PC-3 (cell line): ENCODE results near the gene NKTR. TPM values are rescaled to one million over a fixed set of nuclear protein-coding genes. Genes with fewer than 3 reads are reported as not detected.
"Not testable (repeated sequence)": the region's sequence is repeated elsewhere in the genome, so short reads cannot be mapped to it uniquely, and the experiment has no call there.

Experiments
- ATAC-seq: fragments of 200-7000 bp; cut with Tn5 transposase; 2 replicates; pipeline ENCODE4 v1.9.1; 2020; ENCODE audit warnings: mild to moderate bottlenecking, moderate library complexity
- BruUV-seq: library from RNA; stranded (reverse); fragments of 400-500 nt; replicated peaks from 2 replicates; lab custom pipeline; 2021; lab: Mats Ljungman, UMichigan
- CTCF ChIA-PET: fragments of 300-600 bp; sonication (Branson Sonifier 250); formaldehyde crosslinking; loops from one replicate; lab custom pipeline; 2022; ENCODE audit warnings: antibody characterized with exemption; lab: Charles Lee
- POLR2A ChIA-PET: fragments of 300-600 bp; sonication (Branson Sonifier 250); formaldehyde crosslinking; loops from one replicate; lab custom pipeline; 2022; ENCODE audit warnings: antibody characterized with exemption; ENCODE audit not compliant: unreplicated experiment; lab: Charles Lee
- DNase-seq: peaks from one replicate; pipeline ENCODE4 v3.0.0-alpha.2; 2015
- H2AFZ ChIP-seq: fragments of 300-600 bp; sonication (generic); 2 replicates; pipeline ENCODE4 v1.6.0; 2016; ENCODE audit warnings: antibody characterized with exemption, low read length
- H3F3A ChIP-seq: fragments of 300-600 bp; sonication (generic); one replicate; pipeline ENCODE4 v1.6.0; 2017; ENCODE audit warnings: antibody characterized with exemption, low read length, control low read depth, mild to moderate bottlenecking; ENCODE audit not compliant: unreplicated experiment
- H3K27ac ChIP-seq: fragments of 300-600 bp; sonication (generic); 2 replicates; pipeline ENCODE4 v1.5.1; 2016; ENCODE audit warnings: mild to moderate bottlenecking, low read length
- H3K27me3 ChIP-seq: fragments of 300-600 bp; sonication (generic); 2 replicates; pipeline ENCODE4 v1.6.1; 2016; ENCODE audit warnings: low read length, mixed read lengths
- H3K36me3 ChIP-seq: fragments of 300-600 bp; sonication (generic); 2 replicates; pipeline ENCODE4 v1.6.1; 2016; ENCODE audit warnings: low read depth, mixed run types, low read length, mixed read lengths
- H3K4me1 ChIP-seq: fragments of 300-600 bp; sonication (generic); 2 replicates; pipeline ENCODE4 v1.5.1; 2016; ENCODE audit warnings: low read length; ENCODE audit not compliant: insufficient read depth
- H3K4me2 ChIP-seq: fragments of 300-600 bp; sonication (generic); 2 replicates; pipeline ENCODE4 v1.6.0; 2016; ENCODE audit warnings: low read length
- H3K4me3 ChIP-seq: fragments of 300-600 bp; sonication (generic); 2 replicates; pipeline ENCODE4 v1.5.1; 2016; ENCODE audit warnings: mild to moderate bottlenecking, low read length, mixed read lengths
- H3K79me2 ChIP-seq: fragments of 300-600 bp; sonication (generic); 2 replicates; pipeline ENCODE4 v1.6.1; 2017; ENCODE audit warnings: low read length, mixed read lengths
- H3K9ac ChIP-seq: fragments of 300-600 bp; sonication (generic); 2 replicates; pipeline ENCODE4 v1.6.0; 2016; ENCODE audit warnings: mild to moderate bottlenecking, low read length
- H3K9me2 ChIP-seq: fragments of 300-600 bp; sonication (generic); replicated peaks from 2 replicates; pipeline ENCODE4 v1.6.1; 2016; ENCODE audit warnings: mixed run types, low read length, mixed read lengths
- H3K9me3 ChIP-seq: fragments of 300-600 bp; sonication (generic); 2 replicates; pipeline ENCODE4 v1.6.1; 2016; ENCODE audit warnings: low read length, mixed read lengths
- H4K20me1 ChIP-seq: fragments of 300-600 bp; sonication (generic); 2 replicates; pipeline ENCODE4 v1.6.1; 2016; ENCODE audit warnings: low read length, mixed read lengths
- CTCF ChIP-seq: fragments of 300-600 bp; sonication (generic); conservative IDR thresholded peaks from 2 replicates; pipeline ENCODE4 v1.5.1; 2017; ENCODE audit warnings: antibody characterized with exemption, low read depth, mild to moderate bottlenecking, low read length
- EZH2 ChIP-seq: fragments of 300-600 bp; sonication (generic); IDR thresholded peaks from one replicate; pipeline ENCODE4 v1.6.1; 2017; ENCODE audit warnings: antibody characterized with exemption, mild to moderate bottlenecking, low read length; ENCODE audit not compliant: unreplicated experiment
- EZH2phosphoT487 ChIP-seq: fragments of 300-600 bp; sonication (generic); IDR thresholded peaks from 2 replicates; pipeline ENCODE4 v1.6.1; 2018; ENCODE audit warnings: mild to moderate bottlenecking, antibody characterized with exemption, low read length, borderline replicate concordance
- intact Hi-C: fragments of 100-400 bp; cut with micrococcal nuclease; formaldehyde crosslinking; loops from 2 replicates; pipeline ENCODE4 v1.9.0; 2023
- total RNA-seq: library from RNA; depleted of rRNA; stranded (reverse); fragments of >200 nt; gene quantifications from 2 replicates; pipeline ENCODE4 v1.2.3, GENCODE V29; 2014

NKTR gene
- total RNA-seq, 1 experiment from 2014 or later: 37.6 TPM

GRCh38 chr3:42556089-42556632 lies 44.3 kb upstream of the NKTR start:
- intact Hi-C loops: no loop called here
- no peak overlapping the region for H2AFZ ChIP-seq
- H3K27me3 ChIP-seq: no peaks in the 10 kb centered on the region
- H3K9me3 ChIP-seq: no peaks in the 10 kb centered on the region
- ChIA-PET POLR2A (interaction anchor here (0.6 kb wide), 1 partner anchor 1942 kb away, joined by 3 read pairs; no protein-coding TSS in a partner anchor), CTCF (no interaction called here)
- no peak for TF ChIP-seq CTCF
- TF ChIP-seq EZH2phosphoT487: no peak
- TF ChIP-seq EZH2: no peak
- no peak overlapping the region for H3K4me2 ChIP-seq
- no peaks in the 10 kb centered on the region for H3F3A ChIP-seq
- H3K4me3 ChIP-seq: no peak overlapping the region
- H3K9me2 ChIP-seq: no peaks in the 10 kb centered on the region
- no peaks in the 10 kb centered on the region for H3K79me2 ChIP-seq
- BruUV-seq: no TSS peak
- DNase-seq (peak; percentile 27), ATAC-seq (peak; percentile 49)
- H3K9ac ChIP-seq: no peak overlapping the region
- no peak overlapping the region for H3K27ac ChIP-seq
- peaks cover 46% of the 10 kb centered on the region for H3K36me3 ChIP-seq
- H4K20me1 ChIP-seq: no peaks in the 10 kb centered on the region
- no peaks in the 10 kb centered on the region for H3K4me1 ChIP-seq

- POLR2A ChIA-PET, H3K9me2 ChIP-seq, intact Hi-C loops, H3K4me3 ChIP-seq, BruUV-seq, H3K4me1 ChIP-seq, ATAC-seq, H3K27ac ChIP-seq, H3K4me2 ChIP-seq, H4K20me1 ChIP-seq, H3K79me2 ChIP-seq, H3K27me3 ChIP-seq, H2AFZ ChIP-seq, H3K9me3 ChIP-seq, CTCF ChIA-PET, H3F3A ChIP-seq, DNase-seq, H3K9ac ChIP-seq: not testable (repeated sequence)
- H3K36me3 ChIP-seq: peaks cover 42% of the 10 kb centered on the region
Observed at GRCh38 chr3:42556817-42557216, 43.7 kb upstream of the NKTR start.

- Histone ChIP-seq H3K4me1 (no peaks in the 10 kb centered on the region), H3K4me3 (no peak overlapping the region), H4K20me1 (no peaks in the 10 kb centered on the region), H3K27ac (no peak overlapping the region), H3K9me3 (no peaks in the 10 kb centered on the region), H3K27me3 (no peaks in the 10 kb centered on the region), H3K36me3 (peaks cover 33% of the 10 kb centered on the region), H3F3A (no peaks in the 10 kb centered on the region), H3K4me2 (no peak overlapping the region), H2AFZ (no peak overlapping the region), H3K9me2 (no peaks in the 10 kb centered on the region), H3K9ac (no peak overlapping the region), H3K79me2 (no peaks in the 10 kb centered on the region)
- DNase-seq (peak; percentile 38), ATAC-seq (peak; percentile 64)
- TF ChIP-seq EZH2phosphoT487 (no peak), EZH2 (no peak), CTCF (peak; percentile 60)
- intact Hi-C loops: no loop called here
- CTCF ChIA-PET: no interaction called here
- POLR2A ChIA-PET: no interaction called here
- no TSS peak for BruUV-seq
Observed at GRCh38 chr3:42557854-42558253, 42.6 kb upstream of the NKTR start.
